HG02943 (cell line): ENCODE measurements around the gene SMIM38.

Experiments
- ATAC-seq: cut with Tn5 transposase; IDR thresholded peaks from one replicate; pipeline ENCODE4 v1.9.1; 2021; ENCODE audit warnings: mild to moderate bottlenecking, low read depth, moderate library complexity; ENCODE audit not compliant: unreplicated experiment

Gene SMIM38

GRCh38 chr11:69199583-69200315, 44.0 kb downstream of the SMIM38 start:
- no peak for ATAC-seq

GRCh38 chr11:69200331-69201065, 44.8 kb downstream of the SMIM38 start:
- no peak for ATAC-seq

- no peak for ATAC-seq
These were observed 45.3 kb downstream of the SMIM38 start for GRCh38 chr11:69201066-69201365.

- ATAC-seq, result no peak
These were observed 46.1 kb downstream of the SMIM38 start for GRCh38 chr11:69201764-69202370.

- ATAC-seq, result no peak
These were observed 46.9 kb downstream of the SMIM38 start for GRCh38 chr11:69202511-69203221.

GRCh38 chr11:69203381-69203780, 47.6 kb downstream of the SMIM38 start:
- no peak for ATAC-seq

GRCh38 chr11:69203901-69204245, 48.1 kb downstream of the SMIM38 start:
- ATAC-seq, result no peak

- no peak for ATAC-seq
These were observed 48.7 kb downstream of the SMIM38 start for GRCh38 chr11:69204246-69204940.

GRCh38 chr11:69204941-69205742, 49.4 kb downstream of the SMIM38 start:
- ATAC-seq, result no peak
